HepG2 (cell line): ENCODE measurements around the gene FOSB. TPM values are rescaled to one million over a fixed set of nuclear protein-coding genes. Genes with fewer than 3 reads are reported as not detected.

Experiments
- BORCS8-MEF2B ChIP-seq: sonication (generic); formaldehyde crosslinking; IDR thresholded peaks from 2 replicates; pipeline ENCODE4 v1.8.0; 2022; ENCODE audit warnings: mild to moderate bottlenecking, missing genetic modification reagents
- BRCA1 ChIP-seq: sonication (generic); formaldehyde crosslinking; IDR thresholded peaks from 2 replicates; pipeline ENCODE4 v1.4.0; 2020; ENCODE audit warnings: missing genetic modification reagents
- CAMTA2 ChIP-seq: sonication (generic); formaldehyde crosslinking; IDR thresholded peaks from 2 replicates; pipeline ENCODE4 v1.4.0; 2020; ENCODE audit warnings: mild to moderate bottlenecking, missing genetic modification reagents, borderline replicate concordance
- FOXC1 ChIP-seq: sonication (generic); formaldehyde crosslinking; IDR thresholded peaks from 2 replicates; pipeline ENCODE4 v1.8.0; 2022; ENCODE audit warnings: mild to moderate bottlenecking, missing genetic modification reagents, borderline replicate concordance
- FOXO1 ChIP-seq: sonication (generic); formaldehyde crosslinking; IDR thresholded peaks from 2 replicates; pipeline ENCODE4 v1.4.0; 2020; ENCODE audit warnings: missing genetic modification reagents
- GABPB1 ChIP-seq: IDR thresholded peaks from 2 replicates; pipeline ENCODE4 v1.6.1; 2016; ENCODE audit warnings: mild to moderate bottlenecking, missing genetic modification reagents, moderate library complexity, missing compliant biosample characterization
- HOXA3 ChIP-seq: sonication (generic); formaldehyde crosslinking; IDR thresholded peaks from 2 replicates; pipeline ENCODE4 v1.5.0; 2020; ENCODE audit warnings: missing genetic modification reagents
- HOXA9 ChIP-seq: sonication (generic); formaldehyde crosslinking; IDR thresholded peaks from 2 replicates; pipeline ENCODE4 v1.8.1; 2022; ENCODE audit warnings: missing genetic modification reagents, mild to moderate bottlenecking, moderate library complexity, borderline replicate concordance
- KDM5B ChIP-seq: sonication (generic); formaldehyde crosslinking; IDR thresholded peaks from 2 replicates; pipeline ENCODE4 v1.4.0; 2020; ENCODE audit warnings: missing genetic modification reagents, mild to moderate bottlenecking, borderline replicate concordance
- MTF2 ChIP-seq: sonication (generic); formaldehyde crosslinking; IDR thresholded peaks from 2 replicates; pipeline ENCODE4 v1.5.0; 2020; ENCODE audit warnings: missing genetic modification reagents, borderline replicate concordance
- SNAI1 ChIP-seq: sonication (generic); formaldehyde crosslinking; IDR thresholded peaks from 2 replicates; pipeline ENCODE4 v1.5.0; 2020; ENCODE audit warnings: mild to moderate bottlenecking, missing genetic modification reagents, borderline replicate concordance
- TCF7L2 ChIP-seq: IDR thresholded peaks from 2 replicates; pipeline ENCODE4 v1.6.1; 2011; ENCODE audit warnings: mild to moderate bottlenecking, low read depth, low read length, moderate library complexity
- ZNF510 ChIP-seq: sonication (generic); formaldehyde crosslinking; IDR thresholded peaks from 2 replicates; pipeline ENCODE4 v1.4.0; 2020; ENCODE audit warnings: low read depth, mild to moderate bottlenecking, missing genetic modification reagents
- ZSCAN25 ChIP-seq: sonication (generic); formaldehyde crosslinking; IDR thresholded peaks from 2 replicates; pipeline ENCODE4 v1.8.0; 2022; ENCODE audit warnings: mild to moderate bottlenecking, missing genetic modification reagents
- polyA plus RNA-seq, 8 experiments: library from polyadenylated mRNA; depleted of rRNA in 3 of 8; stranded (reverse) in 7 of 8; unstranded in 1 of 8; fragments of >200 nt; fragmentation: Illumina TruSeq in 4 of 8; extraction: Trizol in 4 of 8; gene quantifications; 2 replicates each; pipeline versions ENCODE4 v1.2.1 to v1.2.3, GENCODE V29; 2011 to 2016; ENCODE audit warnings: low read depth in 4 of 8, missing spikeins in 1 of 8, mixed read lengths in 1 of 8; ENCODE audit not compliant: insufficient read depth in 1 of 8
- total RNA-seq, 5 experiments: library from RNA; depleted of rRNA; stranded (reverse); fragments of >200 nt; fragmentation: Illumina TruSeq; extraction: Trizol; gene quantifications; 2 replicates each; pipeline ENCODE4 v1.2.3, GENCODE V29; 2016; ENCODE audit warnings: low read depth in 1 of 5
- TF ChIP-seq, protein P1 (sequence below): sonication (generic); formaldehyde crosslinking; IDR thresholded peaks from 2 replicates; pipeline ENCODE4 v1.8.0; 2022; ENCODE audit warnings: missing genetic modification reagents, mild to moderate bottlenecking, borderline replicate concordance
- TF ChIP-seq, protein P2 (sequence below): sonication (generic); formaldehyde crosslinking; IDR thresholded peaks from 2 replicates; pipeline ENCODE4 v1.5.0; 2020; ENCODE audit warnings: mild to moderate bottlenecking, missing genetic modification reagents
- TF ChIP-seq, protein P3 (sequence below): sonication (generic); formaldehyde crosslinking; IDR thresholded peaks from 2 replicates; pipeline ENCODE4 v1.4.0; 2020; ENCODE audit warnings: mild to moderate bottlenecking, missing genetic modification reagents
- TF ChIP-seq, protein P4 (sequence below): sonication (generic); formaldehyde crosslinking; IDR thresholded peaks from 2 replicates; pipeline ENCODE4 v1.8.1; 2023; ENCODE audit warnings: mild to moderate bottlenecking, moderate library complexity, missing genetic modification reagents
- TF ChIP-seq, protein P5 (sequence below): sonication (generic); formaldehyde crosslinking; IDR thresholded peaks from 2 replicates; pipeline ENCODE4 v1.5.0; 2020; ENCODE audit warnings: mild to moderate bottlenecking, missing genetic modification reagents, borderline replicate concordance

FOSB gene
- total and polyA plus RNA-seq, 2 of the 13 experiments (the other 11 are each of a cell fraction or from before 2014, with no cell fraction given): 2.8 to 6.0 TPM

DNA sequence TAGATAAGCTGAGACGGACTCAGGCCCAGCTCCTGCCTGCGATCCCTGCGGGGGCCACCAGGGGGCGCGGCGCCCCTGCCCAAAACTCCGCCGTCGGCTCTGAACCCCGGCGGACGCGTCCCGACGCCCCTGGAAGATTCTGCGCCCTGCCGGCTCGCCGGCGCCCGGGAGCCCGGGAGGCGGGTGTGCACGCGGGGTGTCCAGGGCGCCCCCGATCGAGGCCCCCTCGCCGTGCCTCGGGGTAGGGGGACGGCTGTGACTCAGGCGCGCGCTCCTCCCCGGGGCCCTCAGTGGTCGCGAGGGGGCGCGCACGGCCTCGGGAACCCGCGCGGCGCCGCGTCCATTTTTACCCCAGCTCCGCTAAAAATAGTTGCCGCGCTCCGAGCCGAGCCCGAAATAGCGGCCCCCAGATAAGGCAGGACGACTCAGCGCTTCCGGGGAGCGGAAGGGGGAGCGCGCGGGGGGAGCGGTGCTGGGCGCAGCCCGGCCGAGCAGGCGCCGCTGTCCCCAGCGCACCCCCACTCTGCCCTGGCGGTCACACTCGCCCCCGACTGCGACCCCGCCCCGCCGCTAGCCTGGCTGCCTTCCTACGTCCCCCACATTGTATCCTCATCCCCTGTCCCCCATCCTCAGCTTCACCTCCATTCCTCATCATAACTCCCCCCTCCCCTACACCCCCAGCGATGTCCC is 28.1 kb upstream of the FOSB start (continued):
- TF ChIP-seq, protein P1, sequence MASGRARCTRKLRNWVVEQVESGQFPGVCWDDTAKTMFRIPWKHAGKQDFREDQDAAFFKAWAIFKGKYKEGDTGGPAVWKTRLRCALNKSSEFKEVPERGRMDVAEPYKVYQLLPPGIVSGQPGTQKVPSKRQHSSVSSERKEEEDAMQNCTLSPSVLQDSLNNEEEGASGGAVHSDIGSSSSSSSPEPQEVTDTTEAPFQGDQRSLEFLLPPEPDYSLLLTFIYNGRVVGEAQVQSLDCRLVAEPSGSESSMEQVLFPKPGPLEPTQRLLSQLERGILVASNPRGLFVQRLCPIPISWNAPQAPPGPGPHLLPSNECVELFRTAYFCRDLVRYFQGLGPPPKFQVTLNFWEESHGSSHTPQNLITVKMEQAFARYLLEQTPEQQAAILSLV (CRISPR knock-in tag): no peak
- TF ChIP-seq GABPB1 (CRISPR knock-in tag) (peak; percentile 90), KDM5B (peak; percentile 70), BRCA1 (CRISPR knock-in tag) (no peak), HOXA9 (no peak), BORCS8-MEF2B (no peak), ZSCAN25 (CRISPR knock-in tag) (no peak), MTF2 (CRISPR knock-in tag) (no peak), SNAI1 (CRISPR knock-in tag) (no peak), ZNF510 (CRISPR knock-in tag) (no peak), HOXA3 (CRISPR knock-in tag) (peak; percentile 75), FOXO1 (CRISPR knock-in tag) (peak; percentile 44; the same call in 1 of the 2 replicates), FOXC1 (CRISPR knock-in tag) (no peak), CAMTA2 (no peak), TCF7L2 (no peak)
- TF ChIP-seq, protein P2, sequence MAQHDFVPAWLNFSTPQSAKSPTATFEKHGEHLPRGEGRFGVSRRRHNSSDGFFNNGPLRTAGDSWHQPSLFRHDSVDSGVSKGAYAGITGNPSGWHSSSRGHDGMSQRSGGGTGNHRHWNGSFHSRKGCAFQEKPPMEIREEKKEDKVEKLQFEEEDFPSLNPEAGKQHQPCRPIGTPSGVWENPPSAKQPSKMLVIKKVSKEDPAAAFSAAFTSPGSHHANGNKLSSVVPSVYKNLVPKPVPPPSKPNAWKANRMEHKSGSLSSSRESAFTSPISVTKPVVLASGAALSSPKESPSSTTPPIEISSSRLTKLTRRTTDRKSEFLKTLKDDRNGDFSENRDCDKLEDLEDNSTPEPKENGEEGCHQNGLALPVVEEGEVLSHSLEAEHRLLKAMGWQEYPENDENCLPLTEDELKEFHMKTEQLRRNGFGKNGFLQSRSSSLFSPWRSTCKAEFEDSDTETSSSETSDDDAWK (CRISPR knock-in tag): no peak
- TF ChIP-seq, protein P3, sequence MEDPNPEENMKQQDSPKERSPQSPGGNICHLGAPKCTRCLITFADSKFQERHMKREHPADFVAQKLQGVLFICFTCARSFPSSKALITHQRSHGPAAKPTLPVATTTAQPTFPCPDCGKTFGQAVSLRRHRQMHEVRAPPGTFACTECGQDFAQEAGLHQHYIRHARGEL (CRISPR knock-in tag): no peak
- TF ChIP-seq, protein P4, sequence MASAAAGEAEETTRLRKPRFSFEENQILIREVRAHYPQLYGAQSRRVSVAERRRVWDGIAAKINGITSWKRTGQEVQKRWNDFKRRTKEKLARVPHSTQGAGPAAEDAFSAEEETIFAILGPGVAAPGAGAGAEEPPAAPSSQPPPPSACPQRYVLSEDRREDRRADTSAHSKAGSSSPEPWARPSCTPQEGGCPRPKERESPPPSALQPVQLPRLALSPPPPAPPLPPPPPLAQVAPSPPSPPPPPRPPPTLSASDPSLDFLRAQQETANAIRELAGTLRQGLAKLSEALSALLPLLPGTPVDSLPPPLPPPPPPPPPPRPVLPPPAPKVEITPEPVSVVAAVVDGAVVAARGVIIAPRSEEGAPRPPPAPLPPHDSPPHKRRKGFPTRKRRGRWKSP (CRISPR knock-in tag): no peak
- TF ChIP-seq, protein P5, sequence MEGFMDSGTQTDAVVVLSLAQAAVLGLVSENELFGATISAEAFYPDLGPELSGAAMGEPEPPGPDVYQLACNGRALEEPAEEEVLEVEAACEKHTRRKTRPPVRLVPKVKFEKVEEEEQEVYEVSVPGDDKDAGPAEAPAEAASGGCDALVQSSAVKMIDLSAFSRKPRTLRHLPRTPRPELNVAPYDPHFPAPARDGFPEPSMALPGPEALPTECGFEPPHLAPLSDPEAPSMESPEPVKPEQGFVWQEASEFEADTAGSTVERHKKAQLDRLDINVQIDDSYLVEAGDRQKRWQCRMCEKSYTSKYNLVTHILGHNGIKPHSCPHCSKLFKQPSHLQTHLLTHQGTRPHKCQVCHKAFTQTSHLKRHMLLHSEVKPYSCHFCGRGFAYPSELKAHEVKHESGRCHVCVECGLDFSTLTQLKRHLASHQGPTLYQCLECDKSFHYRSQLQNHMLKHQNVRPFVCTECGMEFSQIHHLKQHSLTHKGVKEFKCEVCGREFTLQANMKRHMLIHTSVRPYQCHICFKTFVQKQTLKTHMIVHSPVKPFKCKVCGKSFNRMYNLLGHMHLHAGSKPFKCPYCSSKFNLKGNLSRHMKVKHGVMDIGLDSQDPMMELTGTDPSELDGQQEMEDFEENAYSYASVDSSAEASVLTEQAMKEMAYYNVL (CRISPR knock-in tag): no peak
